Caco-2 (cell line): ENCODE measurements around the gene FREY1. TPM values are rescaled to one million over a fixed set of nuclear protein-coding genes. Genes with fewer than 3 reads are reported as not detected.

Experiments
- BruUV-seq: library from RNA; stranded (reverse); fragments of 400-500 nt; replicated peaks from 2 replicates; lab custom pipeline; 2021; lab: Mats Ljungman, UMichigan
- CTCF ChIA-PET: fragments of 300-600 bp; sonication (Branson Sonifier 250); formaldehyde crosslinking; loops from one replicate; lab custom pipeline; 2022; ENCODE audit warnings: antibody characterized with exemption; lab: Charles Lee
- POLR2A ChIA-PET: fragments of 300-600 bp; sonication (Branson Sonifier 250); formaldehyde crosslinking; loops from one replicate; lab custom pipeline; 2022; ENCODE audit warnings: antibody characterized with exemption; lab: Charles Lee
- DNase-seq, 2 experiments: peaks; one replicate each; pipeline versions ENCODE4 v3.0.0 to v3.0.0-alpha.2; 2020 to 2022
- H3K27me3 ChIP-seq: replicated peaks from 2 replicates; pipeline ENCODE4 v1.6.0; 2011; ENCODE audit warnings: low read length; ENCODE audit not compliant: control insufficient read depth, insufficient read depth
- H3K36me3 ChIP-seq: 2 replicates; pipeline ENCODE4 v1.5.1; 2011; ENCODE audit warnings: low read length; ENCODE audit not compliant: control insufficient read depth, insufficient read depth
- H3K4me1 ChIP-seq: fragments of 250-450 bp; sonication (Bioruptor Pico); 2 replicates; pipeline ENCODE4 v1.5.1; 2020; ENCODE audit warnings: mild to moderate bottlenecking
- H3K4me3 ChIP-seq: 2 replicates; pipeline ENCODE4 v1.5.1; 2011; ENCODE audit warnings: low read depth, mild to moderate bottlenecking, control low read depth, low read length
- H3K9me3 ChIP-seq: fragments of 250-450 bp; sonication (Bioruptor Pico); 2 replicates; pipeline ENCODE4 v1.5.1; 2020; ENCODE audit warnings: mild to moderate bottlenecking, moderate library complexity
- H3K27ac Mint-ChIP-seq: one replicate; pipeline ENCODE4 v1.8.0; 2022; ENCODE audit warnings: mixed read lengths; ENCODE audit not compliant: unreplicated experiment
- H3K27me3 Mint-ChIP-seq: one replicate; pipeline ENCODE4 v1.8.0; 2022; ENCODE audit warnings: mixed read lengths; ENCODE audit not compliant: insufficient read depth, unreplicated experiment
- H3K36me3 Mint-ChIP-seq: one replicate; pipeline ENCODE4 v1.8.0; 2022; ENCODE audit warnings: mild to moderate bottlenecking, mixed read lengths; ENCODE audit not compliant: insufficient read depth, unreplicated experiment
- H3K4me1 Mint-ChIP-seq: one replicate; pipeline ENCODE4 v1.8.0; 2022; ENCODE audit warnings: low read depth, mixed read lengths; ENCODE audit not compliant: unreplicated experiment
- H3K4me3 Mint-ChIP-seq: one replicate; pipeline ENCODE4 v1.8.0; 2022; ENCODE audit warnings: mild to moderate bottlenecking, moderate library complexity, mixed read lengths; ENCODE audit not compliant: unreplicated experiment
- H3K9me3 Mint-ChIP-seq: one replicate; pipeline ENCODE4 v1.8.0; 2022; ENCODE audit warnings: mixed read lengths; ENCODE audit not compliant: unreplicated experiment
- intact Hi-C: fragments of 100-400 bp; cut with micrococcal nuclease; formaldehyde crosslinking; loops from one replicate; pipeline ENCODE4 v1.10.0; 2022; ENCODE audit not compliant: unreplicated experiment
- total RNA-seq: library from RNA; stranded (reverse); gene quantifications from 2 replicates; pipeline ENCODE4 v1.2.3, GENCODE V29; 2022
- TF ChIP-seq, protein P1 (sequence below), 2 experiments: fragments of 200-600 bp in 1 of 2; IDR thresholded peaks; 1 replicate in 1 of 2; 2 replicates in 1 of 2; pipeline versions ENCODE4 v1.5.1 to v1.8.0; 2011 to 2022; ENCODE audit warnings: antibody characterized with exemption in 1 of 2, control low read depth in 1 of 2, inconsistent platforms in 1 of 2, low read depth in 1 of 2, low read length in 1 of 2, mild to moderate bottlenecking in 1 of 2, moderate library complexity in 1 of 2; ENCODE audit not compliant: insufficient read depth in 1 of 2, severe bottlenecking in 1 of 2, unreplicated experiment in 1 of 2

FREY1 gene
- total RNA-seq, 1 experiment from 2014 or later: 1.2 TPM

GRCh38 chr11:45941285-45941684 lies 34.2 kb upstream of the FREY1 start:
- H3K4me3 ChIP-seq: no peak overlapping the region
- no peaks in the 10 kb centered on the region for H3K36me3 ChIP-seq
- Mint-ChIP-seq H3K9me3 (no peaks in the 10 kb centered on the region), H3K36me3 (no peaks in the 10 kb centered on the region), H3K27ac (no peak overlapping the region), H3K4me1 (no peaks in the 10 kb centered on the region), H3K4me3 (no peak overlapping the region), H3K27me3 (no peaks in the 10 kb centered on the region)
- H3K27me3 ChIP-seq: no peaks in the 10 kb centered on the region
- H3K9me3 ChIP-seq: no peaks in the 10 kb centered on the region
- CTCF ChIA-PET: no interaction called here
- POLR2A ChIA-PET: no interaction called here
- no peaks in the 10 kb centered on the region for H3K4me1 ChIP-seq
- intact Hi-C loops: no loop called here
- DNase-seq: no peak
- BruUV-seq: no TSS peak
- TF ChIP-seq, protein P1, sequence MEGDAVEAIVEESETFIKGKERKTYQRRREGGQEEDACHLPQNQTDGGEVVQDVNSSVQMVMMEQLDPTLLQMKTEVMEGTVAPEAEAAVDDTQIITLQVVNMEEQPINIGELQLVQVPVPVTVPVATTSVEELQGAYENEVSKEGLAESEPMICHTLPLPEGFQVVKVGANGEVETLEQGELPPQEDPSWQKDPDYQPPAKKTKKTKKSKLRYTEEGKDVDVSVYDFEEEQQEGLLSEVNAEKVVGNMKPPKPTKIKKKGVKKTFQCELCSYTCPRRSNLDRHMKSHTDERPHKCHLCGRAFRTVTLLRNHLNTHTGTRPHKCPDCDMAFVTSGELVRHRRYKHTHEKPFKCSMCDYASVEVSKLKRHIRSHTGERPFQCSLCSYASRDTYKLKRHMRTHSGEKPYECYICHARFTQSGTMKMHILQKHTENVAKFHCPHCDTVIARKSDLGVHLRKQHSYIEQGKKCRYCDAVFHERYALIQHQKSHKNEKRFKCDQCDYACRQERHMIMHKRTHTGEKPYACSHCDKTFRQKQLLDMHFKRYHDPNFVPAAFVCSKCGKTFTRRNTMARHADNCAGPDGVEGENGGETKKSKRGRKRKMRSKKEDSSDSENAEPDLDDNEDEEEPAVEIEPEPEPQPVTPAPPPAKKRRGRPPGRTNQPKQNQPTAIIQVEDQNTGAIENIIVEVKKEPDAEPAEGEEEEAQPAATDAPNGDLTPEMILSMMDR (IDR thresholded peaks at IDR 0.05; ENCODE audit: insufficient read depth in 1 of 2, low read depth in 1 of 2, low read length in 1 of 2, severe bottlenecking in 1 of 2, unreplicated experiment in 1 of 2): no peak

- no peaks in the 10 kb centered on the region for H3K27me3 Mint-ChIP-seq
- ChIA-PET CTCF (no interaction called here), POLR2A (no interaction called here)
- H3K4me3 Mint-ChIP-seq: no peak overlapping the region
- no peak overlapping the region for H3K27ac Mint-ChIP-seq
- no peaks in the 10 kb centered on the region for H3K36me3 Mint-ChIP-seq
- H3K4me1 Mint-ChIP-seq: no peaks in the 10 kb centered on the region
- TF ChIP-seq, protein P1 (IDR thresholded peaks at IDR 0.05; ENCODE audit: insufficient read depth in 1 of 2, low read depth in 1 of 2, low read length in 1 of 2, severe bottlenecking in 1 of 2, unreplicated experiment in 1 of 2): no peak
- BruUV-seq: no TSS peak
- Histone ChIP-seq H3K4me3 (no peak overlapping the region), H3K36me3 (no peaks in the 10 kb centered on the region), H3K4me1 (no peaks in the 10 kb centered on the region), H3K9me3 (no peaks in the 10 kb centered on the region), H3K27me3 (no peaks in the 10 kb centered on the region)
- H3K9me3 Mint-ChIP-seq: no peaks in the 10 kb centered on the region
- intact Hi-C loops: no loop called here
- no peak for DNase-seq
These were observed 32.8 kb upstream of the FREY1 start for GRCh38 chr11:45939836-45940235.

DNA sequence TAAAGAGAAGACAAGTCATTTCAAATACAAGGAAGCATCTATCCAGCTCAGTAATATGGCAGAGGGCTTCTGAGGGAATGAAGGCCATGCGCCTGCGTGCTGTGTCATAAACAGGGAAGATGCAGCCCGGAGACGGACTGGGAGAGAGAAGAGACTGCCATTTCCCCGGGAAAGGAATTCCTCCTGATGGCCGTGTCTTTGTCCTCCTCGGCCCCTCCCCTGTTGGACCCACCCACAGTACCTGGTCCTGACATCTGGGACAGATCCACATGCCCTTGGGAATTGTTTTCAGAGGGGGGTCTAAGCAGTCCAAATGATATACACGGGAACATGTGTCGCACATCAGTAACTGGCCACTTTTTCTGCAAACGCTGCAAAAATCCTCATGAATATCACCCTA lies 30.8 kb upstream of the FREY1 start:
- intact Hi-C loops: no loop called here
- Histone ChIP-seq H3K4me3 (no peak overlapping the region), H3K4me1 (no peaks in the 10 kb centered on the region), H3K27me3 (no peaks in the 10 kb centered on the region), H3K36me3 (no peaks in the 10 kb centered on the region), H3K9me3 (no peaks in the 10 kb centered on the region)
- CTCF ChIA-PET: no interaction called here
- POLR2A ChIA-PET: no interaction called here
- Mint-ChIP-seq H3K36me3 (peaks cover 5% of the 10 kb centered on the region), H3K4me3 (no peak overlapping the region), H3K9me3 (no peaks in the 10 kb centered on the region), H3K27me3 (no peaks in the 10 kb centered on the region), H3K27ac (no peak overlapping the region), H3K4me1 (no peaks in the 10 kb centered on the region)
- TF ChIP-seq, protein P1 (IDR thresholded peaks at IDR 0.05; ENCODE audit: insufficient read depth in 1 of 2, low read depth in 1 of 2, low read length in 1 of 2, severe bottlenecking in 1 of 2, unreplicated experiment in 1 of 2): no peak
- no peak for DNase-seq
- BruUV-seq: no TSS peak
